Left ventricle myocardium inferior (tissue), 1 donor: ENCODE results near the gene AZU1. TPM values are rescaled to one million over a fixed set of nuclear protein-coding genes. Genes with fewer than 3 reads are reported as not detected.
"Not testable (repeated sequence)": the region's sequence is repeated elsewhere in the genome, so short reads cannot be mapped to it uniquely, and the experiment has no call there.

Experiments used
- DNase-seq: peaks from one replicate; pipeline ENCODE4 v3.0.0-alpha.2; 2020
- H3K27ac ChIP-seq: fragments of 200-600 bp; replicated peaks from 2 replicates; pipeline ENCODE4 v1.8.0; 2021
- H3K27me3 ChIP-seq: fragments of 200-600 bp; 2 replicates; pipeline ENCODE4 v1.8.0; 2021; ENCODE audit warnings: low read depth
- H3K36me3 ChIP-seq: fragments of 200-600 bp; 2 replicates; pipeline ENCODE4 v1.8.0; 2021
- H3K4me1 ChIP-seq: fragments of 200-600 bp; 2 replicates; pipeline ENCODE4 v1.8.0; 2021
- H3K4me3 ChIP-seq: fragments of 200-600 bp; 2 replicates; pipeline ENCODE4 v1.8.0; 2021; ENCODE audit warnings: mild to moderate bottlenecking, moderate library complexity
- H3K9me3 ChIP-seq: fragments of 200-600 bp; replicated peaks from 2 replicates; pipeline ENCODE4 v1.8.0; 2021
- CTCF ChIP-seq: fragments of 200-600 bp; IDR thresholded peaks from 2 replicates; pipeline ENCODE4 v1.8.0; 2021; ENCODE audit warnings: antibody characterized with exemption, mild to moderate bottlenecking, borderline replicate concordance
- intact Hi-C: fragments of 100-400 bp; cut with micrococcal nuclease; formaldehyde crosslinking; loops from one replicate; pipeline ENCODE4 v1.11.0; 2022
- total RNA-seq: library from RNA; stranded (reverse); fragmentation: NEBNext Ultra II Directional; extraction: Animal tissue kit (Norgen Biotek cat#: 25700); gene quantifications from one replicate; pipeline ENCODE4 v1.2.1, GENCODE V29; 2021
- donor health status: DM: no; HTN: yes; CAD: no; lungs with severe emphysema.

The AZU1 gene
- total RNA-seq, 1 donor from 2014 or later, result not detected

- no peaks in the 10 kb centered on the region for H3K36me3 ChIP-seq
- H3K27me3 ChIP-seq, result peaks cover 79% of the 10 kb centered on the region
- intact Hi-C loops, result no loop called here
- no peaks in the 10 kb centered on the region for H3K9me3 ChIP-seq
- H3K27ac ChIP-seq, result no peak overlapping the region
- no peak overlapping the region for H3K4me3 ChIP-seq
- no peaks in the 10 kb centered on the region for H3K4me1 ChIP-seq
- DNase-seq, result no peak
- no peak for TF ChIP-seq CTCF
These were observed 7.7 kb downstream of the AZU1 start for GRCh38 chr19:835210-835810.

DNA sequence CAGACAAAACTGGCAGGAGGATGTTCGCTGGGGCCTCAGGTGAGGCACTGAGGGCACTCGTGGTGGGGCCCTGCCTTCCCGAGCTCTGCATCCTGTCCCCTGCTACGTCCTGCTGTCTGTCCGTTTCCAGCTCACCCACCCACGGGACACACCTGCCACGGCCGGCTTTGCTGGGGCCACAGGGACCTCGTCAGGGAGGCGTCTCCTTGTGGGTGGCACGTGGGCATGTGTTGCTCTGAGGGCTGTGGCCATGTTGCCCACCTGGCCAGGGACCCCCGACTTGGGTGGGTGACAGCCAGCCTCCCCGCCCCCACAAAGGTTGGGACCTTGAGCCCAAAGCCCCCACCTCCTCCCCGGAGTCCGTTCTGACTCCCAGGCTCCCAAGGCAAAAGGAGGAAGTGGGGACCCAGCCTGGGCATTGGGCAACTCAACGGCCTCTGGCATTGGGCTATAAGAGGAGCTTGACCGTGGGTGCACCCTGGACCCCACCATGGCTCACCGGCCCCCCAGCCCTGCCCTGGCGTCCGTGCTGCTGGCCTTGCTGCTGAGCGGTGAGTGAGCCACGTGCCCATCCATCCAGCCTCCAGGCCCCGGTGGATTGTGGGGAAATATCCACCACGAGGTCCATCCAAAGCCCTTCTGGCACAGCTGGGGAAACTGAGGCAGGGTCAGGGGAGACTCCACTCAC, 13.0 kb downstream of the AZU1 start, which contains the start of gene PRTN3:
Gene PRTN3 (plus strand): TSS at position 481 of the 688 bp plus-strand sequence. CDS start 10 bp downstream, at position 491.
- peaks cover 9% of the 10 kb centered on the region for H3K4me1 ChIP-seq
- DNase-seq, result no peak
- H3K9me3 ChIP-seq, result no peaks in the 10 kb centered on the region
- TF ChIP-seq CTCF, result no peak
- H3K27me3 ChIP-seq, result peaks cover 87% of the 10 kb centered on the region
- no peak within 1 kb of the TSS for H3K4me3 ChIP-seq
- intact Hi-C loops, result no loop called here
- no peaks in the 10 kb centered on the region for H3K36me3 ChIP-seq
- no peak within 1 kb of the TSS for H3K27ac ChIP-seq

- intact Hi-C loops, H3K4me3 ChIP-seq, DNase-seq, H3K27ac ChIP-seq, H3K9me3 ChIP-seq, H3K36me3 ChIP-seq: not testable (repeated sequence)
- peaks cover 87% of the 10 kb centered on the region for H3K27me3 ChIP-seq
- peaks cover 13% of the 10 kb centered on the region for H3K4me1 ChIP-seq
These were observed 15.2 kb downstream of the AZU1 start for GRCh38 chr19:842802-843179.

DNA sequence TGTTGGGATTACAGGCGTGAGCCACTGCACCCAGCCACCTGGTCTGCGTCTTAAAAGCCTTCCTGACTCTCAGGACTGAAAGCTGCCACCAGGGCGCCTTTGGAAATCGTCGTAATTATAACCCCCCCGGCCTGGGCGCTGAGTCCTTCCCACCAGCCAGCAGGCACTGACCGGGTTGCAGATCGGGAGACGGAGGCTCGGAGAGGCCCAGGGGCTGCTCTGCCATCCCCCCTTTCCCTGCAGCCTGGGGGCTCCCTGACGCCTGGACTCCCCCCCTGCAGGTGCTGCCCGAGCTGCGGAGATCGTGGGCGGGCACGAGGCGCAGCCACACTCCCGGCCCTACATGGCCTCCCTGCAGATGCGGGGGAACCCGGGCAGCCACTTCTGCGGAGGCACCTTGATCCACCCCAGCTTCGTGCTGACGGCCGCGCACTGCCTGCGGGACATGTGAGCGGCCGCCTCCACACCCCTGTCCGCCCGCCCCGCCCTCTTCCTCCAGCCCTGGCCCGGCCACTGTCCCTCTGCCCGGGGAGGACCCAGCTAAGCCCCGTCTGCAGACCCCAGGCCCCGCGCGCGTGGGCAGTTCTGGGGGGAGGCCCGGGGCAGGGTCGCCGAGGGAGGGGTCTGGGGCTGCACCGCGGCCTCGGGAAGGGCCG, 15.7 kb downstream of the AZU1 start:
- DNase-seq, result no peak
- H3K4me1 ChIP-seq, result peaks cover 18% of the 10 kb centered on the region
- no peaks in the 10 kb centered on the region for H3K36me3 ChIP-seq
- peaks cover 87% of the 10 kb centered on the region for H3K27me3 ChIP-seq
- H3K4me3 ChIP-seq, result peak overlapping the region; percentile 49
- TF ChIP-seq CTCF, result no peak
- H3K9me3 ChIP-seq, result no peaks in the 10 kb centered on the region
- intact Hi-C loops, result no loop called here
- H3K27ac ChIP-seq, result no peak overlapping the region

- Histone ChIP-seq H3K9me3 (no peaks in the 10 kb centered on the region), H3K27ac (no peak overlapping the region), H3K4me1 (peaks cover 19% of the 10 kb centered on the region), H3K4me3 (peak overlapping the region; percentile 49), H3K27me3 (peaks cover 87% of the 10 kb centered on the region), H3K36me3 (no peaks in the 10 kb centered on the region)
- DNase-seq, result no peak
- TF ChIP-seq CTCF, result no peak
- intact Hi-C loops, result no loop called here
These were observed 16.4 kb downstream of the AZU1 start for GRCh38 chr19:843836-844545.
